ENCODE measurements around the gene NTN3. TPM values are rescaled to one million over a fixed set of nuclear protein-coding genes. Genes with fewer than 3 reads are reported as not detected.

The NTN3 gene
- total and polyA plus RNA-seq, 2 of the 8 experiments (the other 6 are each of a cell fraction or from before 2014, with no cell fraction given) = 0.30 to 0.34 TPM

GRCh38 chr16:2451851-2452320 is 19.2 kb upstream of the NTN3 start:
- Histone ChIP-seq H3K4me3 (ENCODE audit: extremely low read depth in 1 of 4, insufficient read depth in 2 of 4, low read depth in 3 of 4, low read length in 4 of 4) (no peak overlapping the region), H3K4me1 (replicated peaks in 1 of 4; ENCODE audit: control insufficient read depth in 3 of 4, insufficient read depth in 4 of 4, low read length in 3 of 4) (no peaks in the 10 kb centered on the region), H2BK5ac (ENCODE audit: low read depth, low read length) (no peak overlapping the region), H2BK15ac (ENCODE audit: low read length) (no peak overlapping the region), H3K36me3 (ENCODE audit: control insufficient read depth in 2 of 4, insufficient read depth in 4 of 4, low read length in 3 of 4) (peaks cover 46 to 76% (median 66%) of the 10 kb centered on the region in 4 experiments), H3K56ac (replicated peaks; ENCODE audit: insufficient read length, low read depth, low read length) (no peak overlapping the region), H4K8ac (ENCODE audit: extremely low read depth, insufficient read depth, low read length) (no peak overlapping the region), H3K4me2 (ENCODE audit: insufficient read depth in 1 of 2, low read depth in 2 of 2, low read length in 2 of 2) (no peak overlapping the region), H4K20me1 (replicated peaks in 1 of 2; ENCODE audit: control insufficient read depth in 1 of 2, insufficient read depth in 2 of 2, low read length in 2 of 2) (peaks cover 11 to 22% of the 10 kb centered on the region in 2 experiments), H3K79me1 (ENCODE audit: low read depth, low read length) (no peaks in the 10 kb centered on the region; the same call in 1 of the 2 replicates), H3K4ac (replicated peaks; ENCODE audit: insufficient read length, low read depth, low read length) (no peak overlapping the region), H2BK20ac (ENCODE audit: low read length) (no peak overlapping the region), H3K9ac (replicated peaks in 1 of 4; ENCODE audit: extremely low read depth in 1 of 4, low read depth in 3 of 4, low read length in 3 of 4) (no peak overlapping the region), H3K14ac (ENCODE audit: insufficient read length) (no peak overlapping the region), H3K18ac (ENCODE audit: extremely low read depth, low read length) (no peak overlapping the region), H3K27ac (ENCODE audit: low read depth, low read length) (no peak overlapping the region), H2AK5ac (ENCODE audit: low read depth, low read length) (no peak overlapping the region), H2AFZ (ENCODE audit: low read length) (no peak overlapping the region), H3K79me2 (ENCODE audit: control insufficient read depth in 1 of 2, insufficient read depth in 2 of 2, low read length in 2 of 2) (no peaks in the 10 kb centered on the region), H3K9me3 (ENCODE audit: insufficient read depth in 2 of 2, low read depth in 1 of 2, low read length in 1 of 2) (no peaks in the 10 kb centered on the region), H4K5ac (ENCODE audit: insufficient read length, low read depth, low read length) (no peak overlapping the region), H3K23ac (ENCODE audit: insufficient read length) (no peak overlapping the region), H2BK12ac (ENCODE audit: low read depth, low read length) (no peak overlapping the region), H2BK120ac (replicated peaks; ENCODE audit: low read depth, low read length) (no peak overlapping the region), H3K23me2 (ENCODE audit: low read depth, low read length) (no peaks in the 10 kb centered on the region), H4K91ac (replicated peaks; ENCODE audit: insufficient read length, low read length) (no peak overlapping the region), H3K27me3 (replicated peaks in 1 of 4; ENCODE audit: control insufficient read depth in 3 of 4, extremely low read depth in 1 of 4, insufficient read depth in 3 of 4, low read length in 3 of 4) (no peaks in the 10 kb centered on the region)
- POLR2A ChIA-PET (ENCODE audit: partially characterized antibody) = interaction anchor here (2.2 kb wide), 1 partner anchor 17 kb away, joined by 6 read pairs; no protein-coding TSS in a partner anchor
- FAIRE-seq (no peak), DNase-seq (ENCODE audit: low read depth in 1 of 2, low spot score in 2 of 2) (no peak)
- WGBS, 2 experiments (ENCODE audit: extremely low coverage in 1 of 2, insufficient coverage in 1 of 2, insufficient read length in 1 of 2, insufficient replicate concordance in 2 of 2, low coverage in 1 of 2, low lambda C conversion rate in 2 of 2, missing lambda C conversion rate in 1 of 2) = 99% methylated on average over 17 of the region's 18 CpGs; no CpG with 5 or more reads in 1 of the 2 experiments
- CTCF ChIA-PET (ENCODE audit: partially characterized antibody) = interaction anchor here (0.6 kb wide), 1 partner anchor 1754 kb away, joined by 3 read pairs; no protein-coding TSS in a partner anchor
- TF ChIP-seq KDM4A (IDR thresholded peaks at IDR 0.05; ENCODE audit: low read depth, low read length, severe bottlenecking) = no peak
- TF ChIP-seq TAF1 (IDR thresholded peaks at IDR 0.05; ENCODE audit: low read depth, low read length) = no peak
- no peak for TF ChIP-seq SUZ12 (IDR thresholded peaks at IDR 0.05; ENCODE audit: low read length)
- no peak for TF ChIP-seq POLR2AphosphoS5 (IDR thresholded peaks at IDR 0.05; ENCODE audit: low read depth, low read length)
- TF ChIP-seq RXRA (IDR thresholded peaks at IDR 0.05; ENCODE audit: insufficient read depth, low read depth, low read length) = no peak
- TF ChIP-seq KDM5A (IDR thresholded peaks at IDR 0.05; ENCODE audit: low read length) = no peak
- no peak for TF ChIP-seq POU5F1 (IDR thresholded peaks at IDR 0.05; ENCODE audit: low read depth, low read length)
- no peak for TF ChIP-seq ASH2L (IDR thresholded peaks at IDR 0.05; ENCODE audit: low read length)
- no peak for TF ChIP-seq JUND (IDR thresholded peaks at IDR 0.05; ENCODE audit: low read length)
- TF ChIP-seq CHD2 (IDR thresholded peaks at IDR 0.05; ENCODE audit: low read length) = no peak
- no peak for TF ChIP-seq SP4 (IDR thresholded peaks at IDR 0.05; ENCODE audit: low read length)
- no peak for TF ChIP-seq CTCF (IDR thresholded peaks at IDR 0.05; ENCODE audit: control extremely low read depth in 1 of 3, insufficient read depth in 1 of 3, low read depth in 1 of 3, low read length in 3 of 3)
- TF ChIP-seq CHD1 (IDR thresholded peaks at IDR 0.05; ENCODE audit: low read depth, low read length) = no peak
